ENCODE results near the gene CHN1.

CHN1 gene

GRCh38 chr2:175039031-175039430, 33.9 kb upstream of the CHN1 start:
- no peak for TF ChIP-seq CTCF (IDR thresholded peaks at IDR 0.05)
- H3K4me1 ChIP-seq (ENCODE audit: control insufficient read depth in 1 of 2, insufficient read depth in 1 of 2, low read depth in 1 of 2, low read length in 1 of 2) = no peaks in the 10 kb centered on the region
- no peak overlapping the region for H3K4me3 ChIP-seq (ENCODE audit: low read depth in 1 of 2, low read length in 1 of 2)
- no peaks in the 10 kb centered on the region for H3K9me3 ChIP-seq
- H3K36me3 ChIP-seq = no peaks in the 10 kb centered on the region
- H3K27me3 ChIP-seq = no peaks in the 10 kb centered on the region
- H3K27ac ChIP-seq = no peak overlapping the region

- Histone ChIP-seq H3K9me3 (no peaks in the 10 kb centered on the region), H3K27me3 (no peaks in the 10 kb centered on the region), H3K4me1 (ENCODE audit: control insufficient read depth in 1 of 2, insufficient read depth in 1 of 2, low read depth in 1 of 2, low read length in 1 of 2) (no peaks in the 10 kb centered on the region), H3K36me3 (no peaks in the 10 kb centered on the region), H3K4me3 (ENCODE audit: low read depth in 1 of 2, low read length in 1 of 2) (no peak overlapping the region), H3K27ac (no peak overlapping the region)
- no peak for TF ChIP-seq CTCF (IDR thresholded peaks at IDR 0.05)
These were observed 32.8 kb upstream of the CHN1 start for GRCh38 chr2:175037941-175038340.

DNA sequence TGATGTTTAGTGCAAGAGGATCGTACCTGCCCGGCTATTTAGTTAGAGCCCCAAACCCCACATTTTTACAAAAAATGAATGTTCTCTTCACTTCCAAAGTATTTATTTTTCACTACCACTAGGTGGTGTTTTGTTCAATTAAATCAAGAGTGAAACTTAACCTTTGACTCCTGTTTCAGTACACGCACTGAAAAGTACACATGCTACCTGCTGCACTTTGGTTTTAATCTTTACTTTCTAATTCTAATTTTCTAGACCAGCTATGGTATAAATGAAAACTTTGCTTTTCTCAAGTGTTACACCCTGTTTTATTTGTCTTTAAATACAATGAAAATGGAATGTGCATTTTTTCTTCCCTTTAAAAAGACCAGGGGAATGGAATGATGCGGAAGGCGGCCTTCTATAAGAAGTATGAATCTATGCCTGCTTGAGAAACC, 31.4 kb upstream of the CHN1 start:
- Histone ChIP-seq H3K9me3 (no peaks in the 10 kb centered on the region), H3K4me3 (ENCODE audit: low read depth in 1 of 2, low read length in 1 of 2) (no peak overlapping the region), H3K4me1 (ENCODE audit: control insufficient read depth in 1 of 2, insufficient read depth in 1 of 2, low read depth in 1 of 2, low read length in 1 of 2) (no peaks in the 10 kb centered on the region), H3K27me3 (no peaks in the 10 kb centered on the region), H3K36me3 (no peaks in the 10 kb centered on the region), H3K27ac (no peak overlapping the region)
- no peak for TF ChIP-seq CTCF (IDR thresholded peaks at IDR 0.05)

- Histone ChIP-seq H3K27ac (no peak overlapping the region), H3K27me3 (no peaks in the 10 kb centered on the region), H3K4me3 (ENCODE audit: low read depth in 1 of 2, low read length in 1 of 2) (no peak overlapping the region), H3K9me3 (no peaks in the 10 kb centered on the region), H3K36me3 (no peaks in the 10 kb centered on the region), H3K4me1 (ENCODE audit: control insufficient read depth in 1 of 2, insufficient read depth in 1 of 2, low read depth in 1 of 2, low read length in 1 of 2) (no peaks in the 10 kb centered on the region)
- no peak for TF ChIP-seq CTCF (IDR thresholded peaks at IDR 0.05)
These were observed 30.6 kb upstream of the CHN1 start for GRCh38 chr2:175035806-175036205.

DNA sequence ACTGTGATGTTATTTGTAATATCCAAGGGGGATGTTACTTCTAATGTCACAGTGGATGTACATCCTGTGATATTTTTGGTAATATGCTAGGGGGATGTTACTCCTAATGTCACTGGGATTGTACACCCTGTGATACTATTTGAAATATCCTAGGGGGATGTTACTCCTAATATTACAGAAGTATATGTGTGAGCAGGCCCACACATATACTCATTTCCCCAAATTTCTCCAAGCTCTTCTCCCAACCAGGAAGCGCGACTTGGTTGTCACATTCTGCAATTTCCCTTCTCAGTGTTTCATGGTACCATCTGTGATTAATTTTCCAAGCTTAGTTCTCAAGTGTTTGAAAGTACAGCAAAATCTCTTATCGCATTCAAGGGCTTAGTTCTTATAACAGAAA, 29.5 kb upstream of the CHN1 start:
- Histone ChIP-seq H3K4me1 (ENCODE audit: control insufficient read depth in 1 of 2, insufficient read depth in 1 of 2, low read depth in 1 of 2, low read length in 1 of 2) (no peaks in the 10 kb centered on the region), H3K36me3 (no peaks in the 10 kb centered on the region), H3K4me3 (ENCODE audit: low read depth in 1 of 2, low read length in 1 of 2) (no peak overlapping the region), H3K27ac (no peak overlapping the region), H3K27me3 (no peaks in the 10 kb centered on the region), H3K9me3 (no peaks in the 10 kb centered on the region)
- no peak for TF ChIP-seq CTCF (IDR thresholded peaks at IDR 0.05)

Data from neutrophil (primary cell).